Thyroid gland (tissue), 4 donors: Measurements from ENCODE around the gene TENT4A. TPM values are rescaled to one million over a fixed set of nuclear protein-coding genes. Genes with fewer than 3 reads are reported as not detected.

ENCODE experiments used
- DNase-seq, 2 donors: peaks; one replicate each; pipeline ENCODE4 v3.0.0-alpha.2; 2019
- H3K27ac ChIP-seq, 3 donors: fragments of 200-600 bp; sonication (generic); 1 replicate in 2 of 3; 2 replicates in 1 of 3; pipeline ENCODE4 v1.5.1; 2016 to 2019; ENCODE audit warnings: mild to moderate bottlenecking in 1 of 3, moderate library complexity in 1 of 3
- H3K27me3 ChIP-seq: fragments of 200-600 bp; sonication (generic); one replicate; pipeline ENCODE4 v1.5.1; 2019
- H3K36me3 ChIP-seq, 2 donors: fragments of 200-600 bp; sonication (generic); one replicate each; pipeline ENCODE4 v1.5.1; 2016 to 2019
- H3K4me1 ChIP-seq, 2 donors: fragments of 200-600 bp; sonication (generic); one replicate each; pipeline ENCODE4 v1.5.1; 2017 to 2019
- H3K4me3 ChIP-seq, 3 donors: fragments of 200-600 bp; sonication (generic); replicated peaks in 1 of 3; 1 replicate in 2 of 3; 2 replicates in 1 of 3; pipeline ENCODE4 v1.5.1; 2016; ENCODE audit warnings: mild to moderate bottlenecking in 1 of 3
- H3K9me3 ChIP-seq: fragments of 200-600 bp; sonication (generic); one replicate; pipeline ENCODE4 v1.5.1; 2017
- CTCF ChIP-seq, 6 experiments: fragments of 200-600 bp in 3 of 6; fragments of 450-650 bp in 3 of 6; sonication (generic) in 3 of 6; IDR thresholded peaks; one replicate each; pipeline ENCODE4 v1.5.1; 2016 to 2019; ENCODE audit warnings: antibody characterized with exemption in 6 of 6, mild to moderate bottlenecking in 2 of 6, inconsistent platforms in 1 of 6, moderate library complexity in 1 of 6
- POLR2A ChIP-seq, 2 donors: fragments of 450-650 bp; IDR thresholded peaks; one replicate each; pipeline ENCODE4 v1.6.1; 2017; ENCODE audit warnings: antibody characterized with exemption in 2 of 2, mild to moderate bottlenecking in 2 of 2, moderate library complexity in 1 of 2
- WGBS, 2 donors: methylation state at CpG; one replicate each; pipeline ENCODE4 v1.1.5; 2017; 5-methylcytosine and 5-hydroxymethylcytosine counted together
- intact Hi-C: fragments of 100-400 bp; cut with DNase I; formaldehyde crosslinking; loops from one replicate; pipeline ENCODE4 v1.15.1; 2023
- total RNA-seq, 4 donors: library from RNA; depleted of rRNA; stranded (reverse); fragments of >200 nt; gene quantifications; one replicate each; pipeline ENCODE4 v1.2.3, GENCODE V29; 2016

TENT4A gene
- total RNA-seq, 4 donors from 2014 or later: 19.8 to 41.2 (median 29.4) TPM

GRCh38 chr5:6736106-6736505 is 22.9 kb downstream of the TENT4A start:
- Histone ChIP-seq H3K9me3 (no peaks in the 10 kb centered on the region), H3K4me3 (no peak overlapping the region), H3K27me3 (no peaks in the 10 kb centered on the region), H3K27ac (no peak overlapping the region), H3K4me1 (peaks cover 9 to 23% of the 10 kb centered on the region in 2 donors), H3K36me3 (peaks cover 17 to 18% of the 10 kb centered on the region in 2 donors)
- 84 to 88% methylated on average over 7 of the region's 7 CpGs for WGBS, 2 donors
- DNase-seq: no peak
- intact Hi-C loops: no loop called here
- no peak for TF ChIP-seq POLR2A (IDR thresholded peaks at IDR 0.05)
- TF ChIP-seq CTCF (IDR thresholded peaks at IDR 0.05): no peak

GRCh38 chr5:6736524-6737042 is 23.4 kb downstream of the TENT4A start:
- intact Hi-C loops: no loop called here
- Histone ChIP-seq H3K4me3 (no peak overlapping the region), H3K9me3 (no peaks in the 10 kb centered on the region), H3K27ac (no peak overlapping the region), H3K27me3 (no peaks in the 10 kb centered on the region), H3K36me3 (peaks cover 18% of the 10 kb centered on the region in 2 donors), H3K4me1 (peaks cover 9 to 23% of the 10 kb centered on the region in 2 donors)
- no peak for DNase-seq
- WGBS, 2 donors: 82 to 94% methylated on average over 9 of the region's 9 CpGs
- TF ChIP-seq CTCF (IDR thresholded peaks at IDR 0.05) (no peak), POLR2A (IDR thresholded peaks at IDR 0.05) (no peak)

DNA sequence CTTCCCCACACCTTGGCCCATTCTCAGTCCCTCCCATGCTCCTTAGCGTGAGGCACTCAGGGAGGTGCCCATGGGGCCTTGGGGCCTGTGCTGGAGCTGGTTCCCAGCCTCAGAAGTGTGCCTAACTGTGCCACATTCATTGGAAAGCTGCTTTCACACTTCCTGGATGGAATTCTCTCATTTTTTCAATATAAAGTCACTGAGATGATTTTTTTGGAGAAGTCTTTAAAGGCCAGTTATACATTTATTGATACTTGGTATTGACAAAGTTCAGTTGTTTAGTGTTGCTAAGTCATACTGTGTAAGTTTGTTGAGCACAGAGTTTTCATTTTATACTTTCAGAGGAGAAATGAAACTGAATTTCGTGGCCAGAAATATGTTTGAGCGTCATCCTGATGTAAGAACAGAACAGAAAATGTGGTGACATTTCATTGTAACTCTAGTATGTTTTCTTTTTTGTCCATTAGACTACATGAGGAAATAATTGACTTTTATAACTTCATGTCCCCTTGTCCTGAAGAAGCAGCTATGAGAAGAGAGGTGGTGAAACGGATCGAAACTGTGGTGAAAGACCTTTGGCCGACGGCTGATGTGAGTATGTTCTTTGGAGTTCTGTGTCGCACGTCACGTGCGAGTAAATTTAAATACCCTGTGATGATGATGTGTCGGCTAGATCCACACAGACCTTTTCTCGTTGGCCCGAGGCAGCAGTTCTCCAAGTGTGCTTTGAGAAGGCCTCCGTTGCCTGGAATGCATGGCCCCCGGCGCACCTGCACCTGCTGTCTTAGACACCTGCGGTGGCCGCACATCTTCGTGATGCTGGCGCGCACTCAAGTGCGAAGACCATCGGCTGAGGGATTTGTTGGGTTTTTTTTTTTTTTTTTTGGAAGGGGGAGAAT is 24.1 kb downstream of the TENT4A start:
- Histone ChIP-seq H3K9me3 (no peaks in the 10 kb centered on the region), H3K36me3 (peaks cover 18% of the 10 kb centered on the region in 2 donors), H3K27ac (no peak overlapping the region), H3K4me1 (peaks cover 9 to 15% of the 10 kb centered on the region in 2 donors), H3K4me3 (no peak overlapping the region), H3K27me3 (no peaks in the 10 kb centered on the region)
- intact Hi-C loops: no loop called here
- 95% methylated on average over 24 of the region's 24 CpGs for WGBS, 2 donors
- no peak for TF ChIP-seq POLR2A (IDR thresholded peaks at IDR 0.05)
- TF ChIP-seq CTCF (IDR thresholded peaks at IDR 0.05): no peak
- no peak for DNase-seq

- no peaks in the 10 kb centered on the region for H3K9me3 ChIP-seq
- 93 to 96% methylated on average over 15 of the region's 15 CpGs for WGBS, 2 donors
- TF ChIP-seq CTCF (IDR thresholded peaks at IDR 0.05) (no peak), POLR2A (IDR thresholded peaks at IDR 0.05) (no peak)
- DNase-seq: no peak
- H3K4me1 ChIP-seq: no peaks in the 10 kb centered on the region
- H3K27ac ChIP-seq: no peak overlapping the region
- H3K27me3 ChIP-seq: no peaks in the 10 kb centered on the region
- peaks cover 29 to 31% of the 10 kb centered on the region in 2 donors for H3K36me3 ChIP-seq
- intact Hi-C loops: loop anchor here (10.0 kb wide), 1 partner anchor 105 kb away; the partner anchor contains the start of genes NSUN2 and SRD5A1
- no peak overlapping the region for H3K4me3 ChIP-seq
Measured at GRCh38 chr5:6739603-6740002, 26.4 kb downstream of the TENT4A start.
